ENCODE results near the gene CYGB. TPM values are rescaled to one million over a fixed set of nuclear protein-coding genes. Genes with fewer than 3 reads are reported as not detected.
A peak's percentile ranks its signal among the peaks of the same experiment; 100 is the strongest.

CYGB gene
- total RNA-seq, 1 donor from 2014 or later, result 30.2 TPM

DNA sequence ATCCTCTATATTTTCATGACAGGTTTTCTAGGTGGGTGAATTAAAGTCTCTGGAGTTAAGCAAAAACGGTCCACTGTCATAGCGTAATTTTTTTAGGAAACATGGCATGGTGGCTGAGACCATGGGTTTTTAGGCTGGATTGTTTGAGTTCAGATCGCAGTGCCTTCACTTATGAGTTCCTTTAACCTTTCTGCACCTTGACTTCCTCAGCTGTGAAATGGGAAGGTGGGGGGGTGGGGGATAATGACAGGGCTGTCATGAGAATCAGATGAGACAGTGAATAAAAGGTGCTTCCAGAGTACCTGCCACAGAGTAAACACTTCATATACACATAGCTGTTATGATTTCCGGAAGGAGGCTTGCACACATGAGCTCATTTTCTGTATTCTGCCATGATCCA is 14.2 kb upstream of the CYGB start:
- no peak for TF ChIP-seq CTCF (IDR thresholded peaks at IDR 0.05)
- no peaks in the 10 kb centered on the region for H3K36me3 ChIP-seq
- no peaks in the 10 kb centered on the region for H3K9me3 ChIP-seq
- no peak for ATAC-seq
- no peak overlapping the region for H3K4me3 ChIP-seq
- H3K27me3 ChIP-seq (ENCODE audit: low read depth), result no peaks in the 10 kb centered on the region
- H3K4me1 ChIP-seq, result peaks cover 33% of the 10 kb centered on the region
- DNase-seq, result no peak
- intact Hi-C loops (cut with DNase I), result no loop called here
- peak overlapping the region; percentile 80 for H3K27ac ChIP-seq

- H3K4me3 ChIP-seq, result peak overlapping the region; percentile 20
- no peak for DNase-seq
- H3K27me3 ChIP-seq (ENCODE audit: low read depth), result no peaks in the 10 kb centered on the region
- peaks cover 32% of the 10 kb centered on the region for H3K4me1 ChIP-seq
- H3K9me3 ChIP-seq, result no peaks in the 10 kb centered on the region
- no peaks in the 10 kb centered on the region for H3K36me3 ChIP-seq
- intact Hi-C loops (cut with DNase I), result no loop called here
- peak overlapping the region; percentile 80 for H3K27ac ChIP-seq
- TF ChIP-seq CTCF (IDR thresholded peaks at IDR 0.05), result no peak
- peak; percentile 83 to 89 for ATAC-seq
Observed at GRCh38 chr17:76550712-76551615, 13.5 kb upstream of the CYGB start.

GRCh38 chr17:76549539-76549938 is 12.0 kb upstream of the CYGB start:
- no peak for TF ChIP-seq CTCF (IDR thresholded peaks at IDR 0.05)
- ATAC-seq, result no peak
- peak overlapping the region; percentile 20 for H3K4me3 ChIP-seq
- no peak overlapping the region for H3K27ac ChIP-seq
- DNase-seq, result no peak
- intact Hi-C loops (cut with DNase I), result no loop called here
- peaks cover 46% of the 10 kb centered on the region for H3K4me1 ChIP-seq
- no peaks in the 10 kb centered on the region for H3K36me3 ChIP-seq
- H3K27me3 ChIP-seq (ENCODE audit: low read depth), result no peaks in the 10 kb centered on the region
- H3K9me3 ChIP-seq, result no peaks in the 10 kb centered on the region

- no peaks in the 10 kb centered on the region for H3K9me3 ChIP-seq
Observed at GRCh38 chr17:76549215-76549518, 11.7 kb upstream of the CYGB start.

More at GRCh38 chr17:76549215-76549518, 11.7 kb upstream of the CYGB start:
- Histone ChIP-seq H3K36me3 (no peaks in the 10 kb centered on the region), H3K4me1 (peaks cover 50% of the 10 kb centered on the region), H3K27me3 (ENCODE audit: low read depth) (no peaks in the 10 kb centered on the region), H3K4me3 (no peak overlapping the region), H3K27ac (no peak overlapping the region)
- intact Hi-C loops (cut with DNase I), result no loop called here
- DNase-seq, result no peak
- no peak for ATAC-seq
- TF ChIP-seq CTCF (IDR thresholded peaks at IDR 0.05), result no peak
